Activated CD4-positive, alpha-beta T cell treated with anti-CD3 and anti-CD28 coated beads, Interleukin-2, amount 50 U/mL, for 24 hours (primary cell): ENCODE measurements around the gene DOCK7.

Experiments used
- DNase-seq, 2 donors: peaks; one replicate each; pipeline ENCODE4 v3.0.0-alpha.2; 2020; ENCODE audit warnings: low read depth in 1 of 2, low spot score in 1 of 2

DOCK7 gene

GRCh38 chr1:62417351-62417999, 270.7 kb downstream of the DOCK7 start:
- DNase-seq: no peak

GRCh38 chr1:62415687-62416086, 272.5 kb downstream of the DOCK7 start:
- DNase-seq: no peak

GRCh38 chr1:62407398-62408009, 280.7 kb downstream of the DOCK7 start:
- DNase-seq: peak in 1 of 2 donors; percentile 37

GRCh38 chr1:62406576-62406975, 281.6 kb downstream of the DOCK7 start:
- no peak for DNase-seq

GRCh38 chr1:62405247-62405646, 282.9 kb downstream of the DOCK7 start:
- DNase-seq: no peak
